ENCODE data around the gene TNIK. TPM values are rescaled to one million over a fixed set of nuclear protein-coding genes. Genes with fewer than 3 reads are reported as not detected.
A peak's percentile ranks its signal among the peaks of the same experiment; 100 is the strongest.

TNIK gene
- total and polyA plus RNA-seq, 2 experiments from 2014 or later: 14.6 to 34.3 TPM

DNA sequence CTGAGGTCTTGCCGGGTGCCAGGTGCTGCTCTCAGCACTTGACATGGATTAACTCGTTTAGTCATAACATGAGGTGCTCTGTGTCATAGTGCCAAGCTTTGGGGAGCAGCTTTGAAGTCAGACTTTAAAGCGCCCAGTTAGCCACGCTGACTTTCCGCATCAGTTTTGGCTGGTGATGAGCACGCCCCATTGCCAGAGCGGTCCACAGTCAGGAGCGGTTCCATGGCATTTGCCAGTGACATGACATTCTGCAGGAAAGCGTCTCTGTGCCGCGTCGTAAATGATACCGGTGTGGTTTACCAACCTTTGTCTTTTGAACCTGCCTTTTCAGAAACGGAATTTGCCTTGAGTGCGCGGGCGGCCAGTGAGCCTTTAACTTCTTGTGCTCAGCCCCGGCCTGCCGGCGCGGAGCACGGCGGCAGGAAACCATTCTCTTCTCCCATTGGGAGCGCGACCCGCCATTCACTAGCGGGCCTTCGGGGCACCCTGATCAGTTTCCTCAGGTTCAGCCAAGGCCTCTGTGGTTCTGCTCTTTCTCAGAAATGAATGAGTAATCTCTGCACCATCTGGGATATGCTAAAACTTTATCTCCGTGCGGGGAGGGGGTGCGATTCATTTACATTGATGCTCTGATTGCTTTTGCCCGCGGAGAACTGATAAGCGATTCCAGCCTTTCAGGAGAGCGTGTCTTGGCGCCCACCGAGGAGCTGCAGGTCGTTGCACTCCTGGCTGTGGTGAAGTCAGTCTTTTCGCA lies 432.0 kb downstream of the TNIK start:
- Mint-ChIP-seq H3K36me3 (ENCODE audit: low read depth) (no peaks in the 10 kb centered on the region), H3K27me3 (ENCODE audit: insufficient read depth, low read depth, poor library complexity) (no peaks in the 10 kb centered on the region), H3K27ac (no peak overlapping the region), H3K4me3 (no peak overlapping the region; the same call in 2 of the 3 replicates), H3K9me3 (no peaks in the 10 kb centered on the region), H3K4me1 (peaks cover 2% of the 10 kb centered on the region; the same call in 2 of the 3 replicates)
- Histone ChIP-seq H3K27ac (ENCODE audit: low read depth) (no peak overlapping the region), H3K4me3 (peak overlapping the region; percentile 50), H3K27me3 (ENCODE audit: insufficient read depth) (peaks cover 30% of the 10 kb centered on the region), H2AFZ (peak overlapping the region; percentile 91), H3K4me1 (ENCODE audit: insufficient read depth) (0 out of 2 replicates have a peak, but pooled peaks cover 3% of the 10 kb centered on the region), H3K79me2 (replicated peaks; ENCODE audit: insufficient read depth) (no peaks in the 10 kb centered on the region), H3K36me3 (ENCODE audit: insufficient read depth) (no peaks in the 10 kb centered on the region), H4K20me1 (replicated peaks; ENCODE audit: insufficient read depth) (no peaks in the 10 kb centered on the region), H3K9me2 (ENCODE audit: insufficient read depth) (no peaks in the 10 kb centered on the region), H3K4me2 (peak overlapping the region; percentile 72), H3F3A (replicated peaks; ENCODE audit: low read depth) (no peaks in the 10 kb centered on the region)
- ATAC-seq (peak; percentile 97), DNase-seq (ENCODE audit: low spot score) (peak; percentile 87)
- no peak for TF ChIP-seq POLR2AphosphoS5 (IDR thresholded peaks at IDR 0.05; ENCODE audit: low read depth)
- no peak for TF ChIP-seq EZH2phosphoT487 (IDR thresholded peaks at IDR 0.05; ENCODE audit: unreplicated experiment)
- no peak for TF ChIP-seq EZH2 (IDR thresholded peaks at IDR 0.05; ENCODE audit: low read depth, unreplicated experiment)
- no peak for TF ChIP-seq NANOG (IDR thresholded peaks at IDR 0.05; ENCODE audit: borderline replicate concordance)
- TF ChIP-seq, protein P1, sequence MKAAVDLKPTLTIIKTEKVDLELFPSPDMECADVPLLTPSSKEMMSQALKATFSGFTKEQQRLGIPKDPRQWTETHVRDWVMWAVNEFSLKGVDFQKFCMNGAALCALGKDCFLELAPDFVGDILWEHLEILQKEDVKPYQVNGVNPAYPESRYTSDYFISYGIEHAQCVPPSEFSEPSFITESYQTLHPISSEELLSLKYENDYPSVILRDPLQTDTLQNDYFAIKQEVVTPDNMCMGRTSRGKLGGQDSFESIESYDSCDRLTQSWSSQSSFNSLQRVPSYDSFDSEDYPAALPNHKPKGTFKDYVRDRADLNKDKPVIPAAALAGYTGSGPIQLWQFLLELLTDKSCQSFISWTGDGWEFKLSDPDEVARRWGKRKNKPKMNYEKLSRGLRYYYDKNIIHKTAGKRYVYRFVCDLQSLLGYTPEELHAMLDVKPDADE (IDR thresholded peaks at IDR 0.05): no peak
- no peak for TF ChIP-seq JUNB (IDR thresholded peaks at IDR 0.05; ENCODE audit: unreplicated experiment)
- TF ChIP-seq, protein P2, sequence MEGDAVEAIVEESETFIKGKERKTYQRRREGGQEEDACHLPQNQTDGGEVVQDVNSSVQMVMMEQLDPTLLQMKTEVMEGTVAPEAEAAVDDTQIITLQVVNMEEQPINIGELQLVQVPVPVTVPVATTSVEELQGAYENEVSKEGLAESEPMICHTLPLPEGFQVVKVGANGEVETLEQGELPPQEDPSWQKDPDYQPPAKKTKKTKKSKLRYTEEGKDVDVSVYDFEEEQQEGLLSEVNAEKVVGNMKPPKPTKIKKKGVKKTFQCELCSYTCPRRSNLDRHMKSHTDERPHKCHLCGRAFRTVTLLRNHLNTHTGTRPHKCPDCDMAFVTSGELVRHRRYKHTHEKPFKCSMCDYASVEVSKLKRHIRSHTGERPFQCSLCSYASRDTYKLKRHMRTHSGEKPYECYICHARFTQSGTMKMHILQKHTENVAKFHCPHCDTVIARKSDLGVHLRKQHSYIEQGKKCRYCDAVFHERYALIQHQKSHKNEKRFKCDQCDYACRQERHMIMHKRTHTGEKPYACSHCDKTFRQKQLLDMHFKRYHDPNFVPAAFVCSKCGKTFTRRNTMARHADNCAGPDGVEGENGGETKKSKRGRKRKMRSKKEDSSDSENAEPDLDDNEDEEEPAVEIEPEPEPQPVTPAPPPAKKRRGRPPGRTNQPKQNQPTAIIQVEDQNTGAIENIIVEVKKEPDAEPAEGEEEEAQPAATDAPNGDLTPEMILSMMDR (conservative IDR thresholded peaks at IDR 0.05; ENCODE audit: low read depth in 2 of 2): no peak

DNA sequence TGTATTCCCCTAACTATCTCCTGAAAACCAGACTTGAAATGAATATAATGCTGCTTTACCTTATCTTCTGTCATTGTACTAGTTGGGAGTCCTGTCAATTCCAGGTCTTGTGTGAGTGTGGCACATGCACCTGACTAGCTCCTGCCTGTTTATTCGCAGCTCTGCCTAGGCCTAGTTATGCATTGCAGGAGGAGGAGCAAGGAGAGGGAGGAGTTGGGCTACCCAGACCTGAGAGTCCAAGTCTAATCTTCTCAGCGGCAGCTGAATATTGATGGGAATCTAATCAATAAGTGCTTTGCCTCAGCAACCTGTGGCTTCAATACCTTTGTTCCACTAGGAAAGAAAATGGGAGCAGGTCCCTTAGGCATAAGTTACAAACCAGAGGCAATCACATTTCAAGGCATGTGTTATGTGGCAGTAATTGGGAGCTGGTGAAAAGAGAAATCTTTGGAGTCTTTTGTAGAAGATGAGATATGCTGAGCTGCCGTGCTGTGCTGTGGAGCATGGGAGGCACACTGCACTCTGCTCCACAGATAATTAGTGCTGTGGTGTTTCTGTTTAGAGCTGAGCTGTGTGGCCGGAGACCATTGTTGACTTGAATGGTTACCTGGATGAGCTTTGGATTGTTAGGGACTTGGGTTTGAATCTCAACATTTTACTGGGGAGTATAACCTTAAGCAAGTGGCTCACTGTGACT lies 433.5 kb downstream of the TNIK start, which contains the start of gene SLC2A2:
Gene SLC2A2, minus strand, starts transcription at position 124 of the 697 bp plus-strand sequence. Its CDS starts 50 bp downstream, at position 74.
- no peaks in the 10 kb centered on the region for H3K27me3 Mint-ChIP-seq (ENCODE audit: insufficient read depth, low read depth, poor library complexity)
- Histone ChIP-seq H3K4me3 (no peak within 1 kb of the TSS), H3K27ac (ENCODE audit: low read depth) (no peak within 1 kb of the TSS), H3F3A (replicated peaks; ENCODE audit: low read depth) (no peaks in the 10 kb centered on the region), H4K20me1 (replicated peaks; ENCODE audit: insufficient read depth) (no peaks in the 10 kb centered on the region), H3K79me2 (replicated peaks; ENCODE audit: insufficient read depth) (no peaks in the 10 kb centered on the region), H3K9me2 (ENCODE audit: insufficient read depth) (no peaks in the 10 kb centered on the region), H3K4me2 (no peak within 1 kb of the TSS), H3K36me3 (ENCODE audit: insufficient read depth) (no peaks in the 10 kb centered on the region), H2AFZ (peak within 1 kb of the TSS; percentile 61; the same call in 1 of the 2 replicates), H3K27me3 (ENCODE audit: insufficient read depth) (peaks cover 30% of the 10 kb centered on the region), H3K4me1 (ENCODE audit: insufficient read depth) (0 out of 2 replicates have a peak, but pooled peaks cover 3% of the 10 kb centered on the region)
- peak within 1 kb of the TSS; percentile 10; the same call in 1 of the 3 replicates for H3K4me3 Mint-ChIP-seq
- ATAC-seq (no peak), DNase-seq (ENCODE audit: low spot score) (no peak)
- no peaks in the 10 kb centered on the region for H3K36me3 Mint-ChIP-seq (ENCODE audit: low read depth)
- no peaks in the 10 kb centered on the region for H3K9me3 Mint-ChIP-seq
- peaks cover 2% of the 10 kb centered on the region; the same call in 2 of the 3 replicates for H3K4me1 Mint-ChIP-seq
- H3K27ac Mint-ChIP-seq: no peak within 1 kb of the TSS
- TF ChIP-seq, protein P3, sequence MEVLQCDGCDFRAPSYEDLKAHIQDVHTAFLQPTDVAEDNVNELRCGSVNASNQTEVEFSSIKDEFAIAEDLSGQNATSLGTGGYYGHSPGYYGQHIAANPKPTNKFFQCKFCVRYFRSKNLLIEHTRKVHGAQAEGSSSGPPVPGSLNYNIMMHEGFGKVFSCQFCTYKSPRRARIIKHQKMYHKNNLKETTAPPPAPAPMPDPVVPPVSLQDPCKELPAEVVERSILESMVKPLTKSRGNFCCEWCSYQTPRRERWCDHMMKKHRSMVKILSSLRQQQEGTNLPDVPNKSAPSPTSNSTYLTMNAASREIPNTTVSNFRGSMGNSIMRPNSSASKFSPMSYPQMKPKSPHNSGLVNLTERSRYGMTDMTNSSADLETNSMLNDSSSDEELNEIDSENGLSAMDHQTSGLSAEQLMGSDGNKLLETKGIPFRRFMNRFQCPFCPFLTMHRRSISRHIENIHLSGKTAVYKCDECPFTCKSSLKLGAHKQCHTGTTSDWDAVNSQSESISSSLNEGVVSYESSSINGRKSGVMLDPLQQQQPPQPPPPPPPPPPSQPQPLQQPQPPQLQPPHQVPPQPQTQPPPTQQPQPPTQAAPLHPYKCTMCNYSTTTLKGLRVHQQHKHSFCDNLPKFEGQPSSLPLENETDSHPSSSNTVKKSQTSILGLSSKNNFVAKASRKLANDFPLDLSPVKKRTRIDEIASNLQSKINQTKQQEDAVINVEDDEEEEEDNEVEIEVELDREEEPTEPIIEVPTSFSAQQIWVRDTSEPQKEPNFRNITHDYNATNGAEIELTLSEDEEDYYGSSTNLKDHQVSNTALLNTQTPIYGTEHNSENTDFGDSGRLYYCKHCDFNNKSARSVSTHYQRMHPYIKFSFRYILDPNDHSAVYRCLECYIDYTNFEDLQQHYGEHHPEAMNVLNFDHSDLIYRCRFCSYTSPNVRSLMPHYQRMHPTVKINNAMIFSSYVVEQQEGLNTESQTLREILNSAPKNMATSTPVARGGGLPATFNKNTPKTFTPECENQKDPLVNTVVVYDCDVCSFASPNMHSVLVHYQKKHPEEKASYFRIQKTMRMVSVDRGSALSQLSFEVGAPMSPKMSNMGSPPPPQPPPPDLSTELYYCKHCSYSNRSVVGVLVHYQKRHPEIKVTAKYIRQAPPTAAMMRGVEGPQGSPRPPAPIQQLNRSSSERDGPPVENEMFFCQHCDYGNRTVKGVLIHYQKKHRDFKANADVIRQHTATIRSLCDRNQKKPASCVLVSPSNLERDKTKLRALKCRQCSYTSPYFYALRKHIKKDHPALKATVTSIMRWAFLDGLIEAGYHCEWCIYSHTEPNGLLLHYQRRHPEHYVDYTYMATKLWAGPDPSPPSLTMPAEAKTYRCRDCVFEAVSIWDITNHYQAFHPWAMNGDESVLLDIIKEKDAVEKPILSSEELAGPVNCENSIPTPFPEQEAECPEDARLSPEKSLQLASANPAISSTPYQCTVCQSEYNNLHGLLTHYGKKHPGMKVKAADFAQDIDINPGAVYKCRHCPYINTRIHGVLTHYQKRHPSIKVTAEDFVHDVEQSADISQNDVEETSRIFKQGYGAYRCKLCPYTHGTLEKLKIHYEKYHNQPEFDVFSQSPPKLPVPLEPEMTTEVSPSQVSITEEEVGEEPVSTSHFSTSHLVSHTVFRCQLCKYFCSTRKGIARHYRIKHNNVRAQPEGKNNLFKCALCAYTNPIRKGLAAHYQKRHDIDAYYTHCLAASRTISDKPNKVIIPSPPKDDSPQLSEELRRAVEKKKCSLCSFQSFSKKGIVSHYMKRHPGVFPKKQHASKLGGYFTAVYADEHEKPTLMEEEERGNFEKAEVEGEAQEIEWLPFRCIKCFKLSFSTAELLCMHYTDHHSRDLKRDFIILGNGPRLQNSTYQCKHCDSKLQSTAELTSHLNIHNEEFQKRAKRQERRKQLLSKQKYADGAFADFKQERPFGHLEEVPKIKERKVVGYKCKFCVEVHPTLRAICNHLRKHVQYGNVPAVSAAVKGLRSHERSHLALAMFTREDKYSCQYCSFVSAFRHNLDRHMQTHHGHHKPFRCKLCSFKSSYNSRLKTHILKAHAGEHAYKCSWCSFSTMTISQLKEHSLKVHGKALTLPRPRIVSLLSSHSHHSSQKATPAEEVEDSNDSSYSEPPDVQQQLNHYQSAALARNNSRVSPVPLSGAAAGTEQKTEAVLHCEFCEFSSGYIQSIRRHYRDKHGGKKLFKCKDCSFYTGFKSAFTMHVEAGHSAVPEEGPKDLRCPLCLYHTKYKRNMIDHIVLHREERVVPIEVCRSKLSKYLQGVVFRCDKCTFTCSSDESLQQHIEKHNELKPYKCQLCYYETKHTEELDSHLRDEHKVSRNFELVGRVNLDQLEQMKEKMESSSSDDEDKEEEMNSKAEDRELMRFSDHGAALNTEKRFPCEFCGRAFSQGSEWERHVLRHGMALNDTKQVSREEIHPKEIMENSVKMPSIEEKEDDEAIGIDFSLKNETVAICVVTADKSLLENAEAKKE (CRISPR knock-in tag; IDR thresholded peaks at IDR 0.05): no peak
- no peak for TF ChIP-seq ZNF331 (CRISPR knock-in tag; IDR thresholded peaks at IDR 0.05; ENCODE audit: low read depth)
